ENCODE measurements around the gene LCP2. TPM values are rescaled to one million over a fixed set of nuclear protein-coding genes. Genes with fewer than 3 reads are reported as not detected.

Gene LCP2
- total and polyA plus RNA-seq, 8 donors: 1.9 to 22.0 (median 2.9) TPM

DNA sequence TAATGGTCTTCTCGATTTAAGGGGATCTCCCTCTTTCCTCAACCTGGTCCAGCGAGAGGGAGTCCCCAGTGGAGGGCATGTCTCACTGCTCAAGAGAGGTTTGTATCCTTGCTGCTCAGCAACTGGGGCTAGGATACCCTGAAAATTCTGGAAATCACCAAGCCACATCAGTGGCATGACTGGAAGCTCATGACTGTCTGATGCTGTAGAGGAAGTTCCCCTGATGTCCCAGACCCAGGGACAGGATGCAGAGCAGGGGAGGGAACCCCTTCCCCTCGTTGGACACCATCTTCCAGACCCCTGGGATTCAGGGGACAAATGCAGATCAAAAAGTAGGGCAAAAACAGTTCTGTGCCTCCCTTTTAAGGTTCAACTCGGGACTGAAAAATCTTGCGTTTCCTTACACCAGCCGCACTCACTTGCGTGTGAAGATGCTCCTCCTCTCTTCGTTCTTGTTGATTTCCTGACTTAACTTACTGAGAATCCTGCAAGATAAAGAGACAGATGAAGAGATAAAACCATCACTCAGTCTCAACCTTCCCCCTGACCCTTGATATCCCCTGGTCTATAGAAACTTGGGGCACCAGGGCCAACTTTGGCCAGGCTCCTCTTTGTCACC is 22.1 kb downstream of the LCP2 start:
- H3K4me1 ChIP-seq: no peaks in the 10 kb centered on the region
- intact Hi-C loops (cut with DNase I): no loop called here

GRCh38 chr5:170273968-170274710 is 23.4 kb downstream of the LCP2 start:
- H3K27ac ChIP-seq: no peak overlapping the region
- no peak for TF ChIP-seq CTCF (IDR thresholded peaks at IDR 0.05)
- H3K36me3 ChIP-seq: no peaks in the 10 kb centered on the region
- H3K27me3 ChIP-seq: no peaks in the 10 kb centered on the region
- WGBS, 2 donors: 36 to 40% methylated on average over 8 of the region's 8 CpGs
- H3K4me1 ChIP-seq: no peaks in the 10 kb centered on the region
- DNase-seq (no peak), FAIRE-seq (no peak), ATAC-seq (no peak)
- no peak overlapping the region for H3K4me3 ChIP-seq
- H3K9me3 ChIP-seq: no peaks in the 10 kb centered on the region
- intact Hi-C loops (cut with DNase I): no loop called here

More for the DNA sequence above, 22.1 kb downstream of the LCP2 start:
- no peaks in the 10 kb centered on the region for H3K36me3 ChIP-seq
- H3K27ac ChIP-seq: no peak overlapping the region
- ATAC-seq (no peak), FAIRE-seq (no peak), DNase-seq (no peak)
- no peaks in the 10 kb centered on the region for H3K27me3 ChIP-seq
- no peak overlapping the region for H3K4me3 ChIP-seq
- no peaks in the 10 kb centered on the region for H3K9me3 ChIP-seq
- 57 to 65% methylated on average over 8 of the region's 8 CpGs for WGBS, 2 donors
- no peak for TF ChIP-seq CTCF (IDR thresholded peaks at IDR 0.05)

GRCh38 chr5:170270293-170271069 is 27.1 kb downstream of the LCP2 start:
- H3K4me1 ChIP-seq: peaks cover 0 to 7% (median 0%) of the 10 kb centered on the region in 3 donors
- ATAC-seq (no peak), FAIRE-seq (no peak), DNase-seq (no peak)
- no peak for TF ChIP-seq CTCF (IDR thresholded peaks at IDR 0.05)
- no peak overlapping the region for H3K4me3 ChIP-seq
- H3K36me3 ChIP-seq: no peaks in the 10 kb centered on the region
- peaks cover 0 to 9% (median 0%) of the 10 kb centered on the region in 4 donors for H3K27me3 ChIP-seq
- WGBS, 2 donors: 74 to 75% methylated on average over 15 of the region's 15 CpGs
- H3K27ac ChIP-seq: no peak overlapping the region
- intact Hi-C loops (cut with DNase I): no loop called here
- H3K9me3 ChIP-seq: no peaks in the 10 kb centered on the region

GRCh38 chr5:170269579-170269978 is 28.0 kb downstream of the LCP2 start:
- Histone ChIP-seq H3K27ac (peak overlapping the region in 2 of 4 donors; percentile 25 to 27), H3K36me3 (no peaks in the 10 kb centered on the region), H3K4me1 (peaks cover 0 to 7% (median 0%) of the 10 kb centered on the region in 3 donors), H3K9me3 (no peaks in the 10 kb centered on the region), H3K4me3 (no peak overlapping the region), H3K27me3 (peaks cover 0 to 9% (median 0%) of the 10 kb centered on the region in 4 donors)
- 77 to 84% methylated on average over 7 of the region's 7 CpGs for WGBS, 2 donors
- DNase-seq (no peak), ATAC-seq (peak in 1 of 4 donors; percentile 43), FAIRE-seq (no peak)
- intact Hi-C loops (cut with DNase I): no loop called here
- no peak for TF ChIP-seq CTCF (IDR thresholded peaks at IDR 0.05)
